Activated CD4-positive, alpha-beta T cell treated with anti-CD3 and anti-CD28 coated beads, Interleukin-2, amount 10 ng/mL, durations not matched to agents 7 days and 5 days (primary cell): ENCODE measurements around the gene NEK10. TPM values are rescaled to one million over a fixed set of nuclear protein-coding genes. Genes with fewer than 3 reads are reported as not detected.

Source experiments
- CTCF ChIA-PET: fragments of 350-600 bp; sonication (Branson Sonifier 250); formaldehyde crosslinking; loops from one replicate; lab custom pipeline; 2021; ENCODE audit warnings: antibody characterized with exemption; lab: Charles Lee
- POLR2A ChIA-PET: fragments of 350-600 bp; sonication (Branson Sonifier 250); formaldehyde crosslinking; loops from one replicate; lab custom pipeline; 2021; ENCODE audit warnings: antibody characterized with exemption; lab: Charles Lee
- DNase-seq: peaks from one replicate; pipeline ENCODE4 v3.0.0-alpha.2; 2020
- H3K27ac Mint-ChIP-seq: one replicate; pipeline ENCODE4 v1.8.0; 2021; ENCODE audit warnings: mild to moderate bottlenecking, moderate library complexity, mixed read lengths
- H3K27me3 Mint-ChIP-seq: one replicate; pipeline ENCODE4 v1.8.0; 2021; ENCODE audit warnings: mixed read lengths
- H3K36me3 Mint-ChIP-seq: one replicate; pipeline ENCODE4 v1.8.0; 2021; ENCODE audit warnings: low read depth, mixed read lengths
- H3K4me1 Mint-ChIP-seq: one replicate; pipeline ENCODE4 v1.8.0; 2021; ENCODE audit warnings: mixed read lengths
- H3K4me3 Mint-ChIP-seq: one replicate; pipeline ENCODE4 v1.8.0; 2021; ENCODE audit warnings: mild to moderate bottlenecking, moderate library complexity, mixed read lengths
- H3K9me3 Mint-ChIP-seq: one replicate; pipeline ENCODE4 v1.8.0; 2021; ENCODE audit warnings: mixed read lengths
- total RNA-seq, 2 experiments: library from RNA; stranded (reverse); gene quantifications; one replicate each; pipeline ENCODE4 v1.2.3, GENCODE V29; 2021

The NEK10 gene
- total RNA-seq, 2 experiments from 2014 or later = 0.56 to 0.79 TPM

- H3K9me3 Mint-ChIP-seq = no peaks in the 10 kb centered on the region
- H3K4me1 Mint-ChIP-seq = no peaks in the 10 kb centered on the region
- H3K27me3 Mint-ChIP-seq = no peaks in the 10 kb centered on the region
- no peaks in the 10 kb centered on the region for H3K36me3 Mint-ChIP-seq
- H3K4me3 Mint-ChIP-seq = no peak overlapping the region
- H3K27ac Mint-ChIP-seq = no peak overlapping the region
- ChIA-PET POLR2A (no interaction called here), CTCF (no interaction called here)
- DNase-seq = no peak
Measured at GRCh38 chr3:27089645-27090044, 279.5 kb downstream of the NEK10 start.

DNA sequence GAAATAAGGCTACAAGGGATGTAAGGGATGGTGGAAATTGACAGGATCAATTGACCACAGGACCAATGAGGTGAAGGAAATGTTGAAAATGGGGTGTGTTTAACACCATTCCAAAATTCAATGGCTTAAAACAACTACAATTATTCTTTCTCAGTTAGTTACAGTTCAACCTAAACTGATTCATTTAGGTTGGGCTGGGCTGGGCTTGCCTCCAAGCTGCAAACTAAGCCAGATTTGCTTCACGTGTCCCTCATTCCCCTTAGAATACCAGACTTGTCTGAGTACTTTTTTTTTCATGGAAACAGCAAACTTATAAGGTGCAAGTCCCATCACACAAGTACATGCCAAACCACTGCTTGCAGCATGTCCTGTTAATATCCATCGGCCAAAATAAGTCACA, 280.1 kb downstream of the NEK10 start:
- H3K4me3 Mint-ChIP-seq = no peak overlapping the region
- H3K9me3 Mint-ChIP-seq = no peaks in the 10 kb centered on the region
- no peaks in the 10 kb centered on the region for H3K4me1 Mint-ChIP-seq
- DNase-seq = no peak
- no peak overlapping the region for H3K27ac Mint-ChIP-seq
- H3K27me3 Mint-ChIP-seq = no peaks in the 10 kb centered on the region
- ChIA-PET CTCF (no interaction called here), POLR2A (no interaction called here)
- H3K36me3 Mint-ChIP-seq = no peaks in the 10 kb centered on the region

- POLR2A ChIA-PET = no interaction called here
- CTCF ChIA-PET = no interaction called here
- Mint-ChIP-seq H3K27ac (no peak overlapping the region), H3K36me3 (no peaks in the 10 kb centered on the region), H3K27me3 (no peaks in the 10 kb centered on the region), H3K4me1 (no peaks in the 10 kb centered on the region), H3K4me3 (no peak overlapping the region), H3K9me3 (no peaks in the 10 kb centered on the region)
- no peak for DNase-seq
Measured at GRCh38 chr3:27085829-27086730, 283.1 kb downstream of the NEK10 start.

GRCh38 chr3:27081992-27082607, 287.1 kb downstream of the NEK10 start:
- H3K36me3 Mint-ChIP-seq = no peaks in the 10 kb centered on the region
- H3K27ac Mint-ChIP-seq = no peak overlapping the region
- DNase-seq = no peak
- ChIA-PET CTCF (no interaction called here), POLR2A (no interaction called here)
- H3K9me3 Mint-ChIP-seq = no peaks in the 10 kb centered on the region
- no peaks in the 10 kb centered on the region for H3K4me1 Mint-ChIP-seq
- no peak overlapping the region for H3K4me3 Mint-ChIP-seq
- no peaks in the 10 kb centered on the region for H3K27me3 Mint-ChIP-seq

GRCh38 chr3:27081566-27081965, 287.6 kb downstream of the NEK10 start:
- Mint-ChIP-seq H3K27ac (no peak overlapping the region), H3K4me1 (no peaks in the 10 kb centered on the region), H3K9me3 (no peaks in the 10 kb centered on the region), H3K27me3 (no peaks in the 10 kb centered on the region), H3K4me3 (no peak overlapping the region), H3K36me3 (no peaks in the 10 kb centered on the region)
- no peak for DNase-seq
- CTCF ChIA-PET = no interaction called here
- POLR2A ChIA-PET = no interaction called here

- Mint-ChIP-seq H3K9me3 (no peaks in the 10 kb centered on the region), H3K4me1 (no peaks in the 10 kb centered on the region), H3K27me3 (no peaks in the 10 kb centered on the region), H3K4me3 (no peak overlapping the region), H3K27ac (no peak overlapping the region), H3K36me3 (no peaks in the 10 kb centered on the region)
- CTCF ChIA-PET = no interaction called here
- DNase-seq = no peak
- POLR2A ChIA-PET = no interaction called here
Measured at GRCh38 chr3:27080258-27080525, 289.0 kb downstream of the NEK10 start.

- Mint-ChIP-seq H3K36me3 (no peaks in the 10 kb centered on the region), H3K27me3 (no peaks in the 10 kb centered on the region), H3K9me3 (no peaks in the 10 kb centered on the region), H3K27ac (no peak overlapping the region), H3K4me3 (no peak overlapping the region), H3K4me1 (no peaks in the 10 kb centered on the region)
- ChIA-PET CTCF (no interaction called here), POLR2A (no interaction called here)
- no peak for DNase-seq
Measured at GRCh38 chr3:27079427-27080257, 289.5 kb downstream of the NEK10 start.

DNA sequence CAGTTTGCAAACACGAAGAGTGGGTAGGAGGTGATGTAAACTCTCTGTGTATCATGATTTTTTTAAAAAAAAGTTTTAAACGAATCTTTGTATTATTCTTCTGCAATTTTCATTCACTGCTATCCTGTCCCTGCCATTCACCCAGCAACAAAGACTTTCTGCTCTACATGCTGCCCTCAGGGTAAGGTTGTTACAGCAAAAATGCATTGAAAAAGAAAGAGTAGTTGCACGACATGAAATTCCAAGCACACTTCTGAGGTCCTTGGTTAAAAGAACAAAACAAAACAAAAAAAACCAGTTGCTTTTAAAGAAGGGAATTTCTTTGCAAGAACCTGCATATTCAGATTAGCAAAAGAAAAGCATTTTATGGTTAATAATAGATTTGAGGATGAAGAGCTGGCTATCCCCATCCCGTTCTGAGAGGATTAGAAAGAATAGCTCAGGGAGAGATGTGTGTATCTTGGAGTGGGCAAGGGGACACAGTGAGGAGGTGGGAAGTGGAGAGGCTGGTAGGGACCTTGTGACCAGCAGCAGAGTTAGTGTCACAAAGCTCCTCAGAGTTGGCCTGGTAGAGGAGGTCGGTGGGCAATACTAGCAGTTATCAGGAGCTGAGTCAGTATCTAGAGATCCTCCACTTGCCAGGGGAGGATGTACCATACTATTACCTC, 290.8 kb downstream of the NEK10 start:
- H3K9me3 Mint-ChIP-seq = no peaks in the 10 kb centered on the region
- ChIA-PET CTCF (interaction anchor here (0.7 kb wide), 1 partner anchor 8 kb away, joined by 3 read pairs; no protein-coding TSS in a partner anchor), POLR2A (no interaction called here)
- no peak for DNase-seq
- no peaks in the 10 kb centered on the region for H3K27me3 Mint-ChIP-seq
- no peak overlapping the region for H3K4me3 Mint-ChIP-seq
- H3K27ac Mint-ChIP-seq = no peak overlapping the region
- no peaks in the 10 kb centered on the region for H3K36me3 Mint-ChIP-seq
- H3K4me1 Mint-ChIP-seq = no peaks in the 10 kb centered on the region

DNA sequence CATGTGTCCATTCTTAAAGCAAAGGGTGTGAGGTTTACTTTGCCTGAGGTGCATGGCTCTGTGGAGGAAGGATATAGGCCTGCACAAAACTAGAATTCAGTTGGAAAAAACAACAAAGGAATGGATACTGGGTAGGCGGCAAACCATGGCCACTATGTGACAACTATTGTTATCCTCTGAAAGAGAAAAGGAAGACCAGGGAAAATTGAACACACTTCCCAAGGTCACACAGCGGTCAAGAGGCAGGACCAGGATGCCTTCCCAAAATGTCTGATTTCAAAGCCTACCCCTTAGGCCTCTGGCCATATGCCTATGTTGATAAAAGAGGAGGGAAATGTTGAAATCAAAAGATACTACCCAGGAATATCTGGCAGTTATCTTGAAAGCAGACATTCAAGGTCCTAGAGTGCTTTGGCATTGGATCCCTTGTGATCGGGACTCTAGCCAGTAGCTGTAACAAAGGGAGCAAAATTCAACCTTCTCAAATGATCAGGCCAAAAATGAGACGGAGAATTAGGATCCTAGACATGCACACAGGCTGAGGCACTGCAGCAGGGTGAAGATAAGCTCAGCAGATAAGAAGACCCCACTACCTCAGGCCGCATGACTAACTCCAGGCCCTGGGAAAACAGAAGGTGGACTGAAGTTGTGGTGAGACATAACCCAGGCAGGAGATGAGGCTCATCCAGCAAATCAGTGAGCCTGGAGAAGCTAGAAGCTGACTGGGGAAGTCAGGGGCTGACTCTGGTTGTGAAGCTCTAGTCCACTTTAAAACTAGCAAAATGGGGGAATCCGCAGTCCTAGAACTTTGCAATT, 292.2 kb downstream of the NEK10 start:
- DNase-seq = no peak
- CTCF ChIA-PET = no interaction called here
- H3K4me3 Mint-ChIP-seq = no peak overlapping the region
- H3K27me3 Mint-ChIP-seq = no peaks in the 10 kb centered on the region
- no peaks in the 10 kb centered on the region for H3K9me3 Mint-ChIP-seq
- no peak overlapping the region for H3K27ac Mint-ChIP-seq
- H3K36me3 Mint-ChIP-seq = no peaks in the 10 kb centered on the region
- POLR2A ChIA-PET = no interaction called here
- H3K4me1 Mint-ChIP-seq = no peaks in the 10 kb centered on the region

- Mint-ChIP-seq H3K27me3 (no peaks in the 10 kb centered on the region), H3K4me1 (no peaks in the 10 kb centered on the region), H3K4me3 (no peak overlapping the region), H3K9me3 (no peaks in the 10 kb centered on the region), H3K36me3 (no peaks in the 10 kb centered on the region), H3K27ac (no peak overlapping the region)
- ChIA-PET CTCF (no interaction called here), POLR2A (no interaction called here)
- no peak for DNase-seq
Measured at GRCh38 chr3:27074914-27075313, 294.3 kb downstream of the NEK10 start.

DNA sequence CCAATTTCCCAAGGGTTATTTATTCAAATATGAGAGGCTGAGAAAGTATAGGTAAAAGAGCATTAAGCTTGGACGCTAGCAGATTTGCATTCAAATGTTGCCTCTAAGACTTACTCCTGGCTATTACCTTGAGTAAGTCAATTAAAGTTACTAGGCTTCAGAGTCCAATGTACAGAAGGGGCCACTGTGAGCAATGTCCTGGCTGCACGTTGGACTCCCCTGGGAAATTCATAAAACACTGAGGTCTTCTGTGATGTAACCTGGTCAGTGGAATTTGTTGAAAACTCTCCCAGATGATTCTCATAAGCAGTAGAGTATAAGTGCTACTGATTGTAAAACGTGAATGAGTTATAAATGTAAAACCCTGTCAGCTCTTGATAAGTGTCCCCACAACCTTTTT, 295.3 kb downstream of the NEK10 start:
- POLR2A ChIA-PET = no interaction called here
- CTCF ChIA-PET = no interaction called here
- no peaks in the 10 kb centered on the region for H3K27me3 Mint-ChIP-seq
- H3K27ac Mint-ChIP-seq = no peak overlapping the region
- no peaks in the 10 kb centered on the region for H3K36me3 Mint-ChIP-seq
- no peaks in the 10 kb centered on the region for H3K4me1 Mint-ChIP-seq
- no peaks in the 10 kb centered on the region for H3K9me3 Mint-ChIP-seq
- no peak for DNase-seq
- no peak overlapping the region for H3K4me3 Mint-ChIP-seq
